CD4-positive, alpha-beta T cell (primary cell): Measurements from ENCODE around the gene SLC35C1. TPM values are rescaled to one million over a fixed set of nuclear protein-coding genes. Genes with fewer than 3 reads are reported as not detected.

Experiments used
- ATAC-seq: fragments of 200-7000 bp; cut with Tn5 transposase; one replicate; pipeline ENCODE4 v1.10.0; 2022; ENCODE audit warnings: mild to moderate bottlenecking; ENCODE audit not compliant: poor library complexity
- CTCF ChIA-PET: fragments of 350-600 bp; sonication (Branson Sonifier 250); formaldehyde crosslinking; loops from one replicate; lab custom pipeline; 2021; ENCODE audit warnings: antibody characterized with exemption, inconsistent platforms; lab: Charles Lee
- POLR2A ChIA-PET: fragments of 350-600 bp; sonication (Branson Sonifier 250); formaldehyde crosslinking; loops from one replicate; lab custom pipeline; 2021; ENCODE audit warnings: antibody characterized with exemption, inconsistent platforms; lab: Charles Lee
- DNase-seq, 14 experiments: peaks; one replicate each; pipeline ENCODE4 v3.0.0-alpha.2; 2013 to 2020; ENCODE audit warnings: mixed read lengths in 2 of 14
- H3K27ac ChIP-seq, 2 donors: one replicate each; pipeline versions ENCODE4 v1.5.1 to v1.7.0; 2013; ENCODE audit warnings: low read length in 2 of 2, low read depth in 1 of 2, mild to moderate bottlenecking in 1 of 2
- H3K27me3 ChIP-seq, 2 experiments: 1 replicate in 1 of 2; 2 replicates in 1 of 2; pipeline versions ENCODE4 v1.6.1 to v1.7.0; 2013; ENCODE audit warnings: low read length in 2 of 2, control low read depth in 1 of 2, mild to moderate bottlenecking in 1 of 2, moderate library complexity in 1 of 2; ENCODE audit not compliant: insufficient read depth in 2 of 2, control insufficient read depth in 1 of 2
- H3K36me3 ChIP-seq: one replicate; pipeline ENCODE4 v1.6.1; 2013; ENCODE audit warnings: low read length, control low read depth; ENCODE audit not compliant: insufficient read depth
- H3K4me1 ChIP-seq: one replicate; pipeline ENCODE4 v1.6.1; 2013; ENCODE audit warnings: low read length, control low read depth; ENCODE audit not compliant: insufficient read depth
- H3K4me3 ChIP-seq: one replicate; pipeline ENCODE4 v1.5.1; 2013; ENCODE audit warnings: mild to moderate bottlenecking, low read length, moderate library complexity
- H3K9me3 ChIP-seq, 2 experiments: 1 replicate in 1 of 2; 2 replicates in 1 of 2; pipeline versions ENCODE4 v1.6.1 to v1.7.0; 2013; ENCODE audit warnings: low read length in 2 of 2, mild to moderate bottlenecking in 2 of 2, control low read depth in 1 of 2, moderate library complexity in 1 of 2; ENCODE audit not compliant: control insufficient read depth in 1 of 2, insufficient read depth in 1 of 2
- H3K27ac Mint-ChIP-seq: one replicate; pipeline ENCODE4 v1.8.0; 2020; ENCODE audit warnings: mixed read lengths
- H3K27me3 Mint-ChIP-seq: one replicate; pipeline ENCODE4 v1.8.0; 2021; ENCODE audit warnings: mixed read lengths
- H3K36me3 Mint-ChIP-seq: one replicate; pipeline ENCODE4 v1.8.0; 2021; ENCODE audit warnings: low read depth, mixed read lengths
- H3K4me1 Mint-ChIP-seq: one replicate; pipeline ENCODE4 v1.8.0; 2021; ENCODE audit warnings: low read depth, mixed read lengths
- H3K4me3 Mint-ChIP-seq: one replicate; pipeline ENCODE4 v1.8.0; 2020; ENCODE audit warnings: mild to moderate bottlenecking, mixed read lengths
- H3K9me3 Mint-ChIP-seq: one replicate; pipeline ENCODE4 v1.8.0; 2020; ENCODE audit warnings: mixed read lengths
- intact Hi-C, 2 experiments: fragments of 100-400 bp; cut with DNase I in 1 of 2; cut with micrococcal nuclease in 1 of 2; formaldehyde crosslinking; loops; one replicate each; pipeline versions ENCODE4 v1.15.1 to v1.9.0; 2023 to 2025; cut with DNase I, micrococcal nuclease
- total RNA-seq, 174 experiments: library from RNA in 2 of 174; stranded (reverse) in 2 of 174; gene quantifications; one replicate each; pipeline ENCODE4 v1.2.3 and lab custom pipeline; 2021 to 2026
- TF ChIP-seq, protein P1 (sequence below): fragments of 200-600 bp; IDR thresholded peaks from one replicate; pipeline ENCODE4 v1.8.0; 2022; ENCODE audit warnings: antibody characterized with exemption, mild to moderate bottlenecking

SLC35C1 gene
- total RNA-seq, 2 experiments from 2014 or later, result 4.4 to 4.9 TPM

GRCh38 chr11:45846974-45847910, 42.3 kb downstream of the SLC35C1 start, which contains the start of gene CRY2:
Gene CRY2 (plus strand): TSS chr11:45847475. CDS start chr11:45847491, 16 bp downstream.
- ChIA-PET CTCF (interaction anchor here (0.7 to 1.3 kb wide), 3 partner anchors 11 to 159 kb away, joined by 3 to 5 read pairs (median 3); no protein-coding TSS in a partner anchor), POLR2A (interaction anchor here (0.7 to 3.6 kb wide), 14 partner anchors 12 to 1090 kb away, joined by 3 to 43 read pairs (median 3); partner anchors contain the start of genes CSTPP1, PEX16 and SLC35C1)
- H3K4me1 ChIP-seq, result peaks cover 41% of the 10 kb centered on the region
- Mint-ChIP-seq H3K36me3 (peaks cover 27% of the 10 kb centered on the region), H3K27ac (peak within 1 kb of the TSS; percentile 100), H3K9me3 (no peaks in the 10 kb centered on the region), H3K4me3 (peak within 1 kb of the TSS; percentile 96), H3K27me3 (no peaks in the 10 kb centered on the region), H3K4me1 (peaks cover 70% of the 10 kb centered on the region)
- H3K27me3 ChIP-seq, result no peaks in the 10 kb centered on the region
- peaks cover 12% of the 10 kb centered on the region for H3K36me3 ChIP-seq
- H3K9me3 ChIP-seq, result no peaks in the 10 kb centered on the region
- ATAC-seq (peak; percentile 77), DNase-seq (peak; percentile 95 to 99 (median 98))
- H3K27ac ChIP-seq, result peak within 1 kb of the TSS; percentile 91 to 93
- TF ChIP-seq, protein P1, sequence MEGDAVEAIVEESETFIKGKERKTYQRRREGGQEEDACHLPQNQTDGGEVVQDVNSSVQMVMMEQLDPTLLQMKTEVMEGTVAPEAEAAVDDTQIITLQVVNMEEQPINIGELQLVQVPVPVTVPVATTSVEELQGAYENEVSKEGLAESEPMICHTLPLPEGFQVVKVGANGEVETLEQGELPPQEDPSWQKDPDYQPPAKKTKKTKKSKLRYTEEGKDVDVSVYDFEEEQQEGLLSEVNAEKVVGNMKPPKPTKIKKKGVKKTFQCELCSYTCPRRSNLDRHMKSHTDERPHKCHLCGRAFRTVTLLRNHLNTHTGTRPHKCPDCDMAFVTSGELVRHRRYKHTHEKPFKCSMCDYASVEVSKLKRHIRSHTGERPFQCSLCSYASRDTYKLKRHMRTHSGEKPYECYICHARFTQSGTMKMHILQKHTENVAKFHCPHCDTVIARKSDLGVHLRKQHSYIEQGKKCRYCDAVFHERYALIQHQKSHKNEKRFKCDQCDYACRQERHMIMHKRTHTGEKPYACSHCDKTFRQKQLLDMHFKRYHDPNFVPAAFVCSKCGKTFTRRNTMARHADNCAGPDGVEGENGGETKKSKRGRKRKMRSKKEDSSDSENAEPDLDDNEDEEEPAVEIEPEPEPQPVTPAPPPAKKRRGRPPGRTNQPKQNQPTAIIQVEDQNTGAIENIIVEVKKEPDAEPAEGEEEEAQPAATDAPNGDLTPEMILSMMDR, result no peak
- peak within 1 kb of the TSS; percentile 94 for H3K4me3 ChIP-seq
- intact Hi-C loops, result loop anchor here in 1 of 2 experiments (1.0 to 10.0 kb wide), 7 partner anchors 40 to 1705 kb away; partner anchors contain the start of genes ATG13, CELF1, CSTPP1 and HARBI1

- Histone ChIP-seq H3K4me1 (peaks cover 43% of the 10 kb centered on the region), H3K27me3 (no peaks in the 10 kb centered on the region), H3K9me3 (no peaks in the 10 kb centered on the region), H3K4me3 (peak overlapping the region; percentile 94), H3K36me3 (peaks cover 12% of the 10 kb centered on the region), H3K27ac (peak overlapping the region; percentile 91 to 92)
- TF ChIP-seq, protein P1, result no peak
- Mint-ChIP-seq H3K27me3 (no peaks in the 10 kb centered on the region), H3K36me3 (peaks cover 27% of the 10 kb centered on the region), H3K9me3 (no peaks in the 10 kb centered on the region), H3K27ac (peak overlapping the region; percentile 100), H3K4me3 (peak overlapping the region; percentile 96), H3K4me1 (peaks cover 71% of the 10 kb centered on the region)
- peak; percentile 13 for ATAC-seq
- CTCF ChIA-PET, result no interaction called here
- POLR2A ChIA-PET, result interaction anchor here (1.6 to 3.6 kb wide), 2 partner anchors 44 to 70 kb away, joined by 9 to 43 read pairs; partner anchors contain the start of genes PEX16 and SLC35C1
- peak in 13 of 14 experiments; percentile 4 to 77 (median 33) for DNase-seq
- intact Hi-C loops, result loop anchor here (1.0 to 10.0 kb wide), 9 partner anchors 39 to 1704 kb away; partner anchors contain the start of genes ATG13 (in 1 of the 2), CELF1 (in 1 of the 2), CSTPP1 (in 1 of the 2) and HARBI1 (in 1 of the 2)
These were observed 43.0 kb downstream of the SLC35C1 start for GRCh38 chr11:45847911-45848316.

DNA sequence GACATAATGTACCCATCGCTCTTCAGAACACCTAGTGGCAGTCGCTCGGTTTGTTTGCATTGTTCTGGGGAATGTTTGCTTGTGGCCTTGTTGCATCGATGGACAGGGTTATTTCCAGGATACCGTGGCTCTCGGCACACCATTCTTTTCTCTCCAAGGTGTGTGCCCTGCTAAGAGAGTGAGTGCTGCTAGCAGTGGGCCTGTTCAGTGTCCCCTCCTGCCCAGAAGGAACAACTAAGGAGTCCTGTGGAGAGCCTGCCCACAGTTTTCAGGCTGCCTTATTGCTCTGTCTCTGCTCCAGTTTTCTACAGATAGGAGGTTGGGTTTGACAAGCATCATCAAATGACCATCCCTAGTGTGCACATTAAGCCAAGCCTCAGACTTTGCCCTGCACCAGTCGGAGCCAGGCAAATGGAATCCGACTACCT, 43.7 kb downstream of the SLC35C1 start:
- Histone ChIP-seq H3K4me3 (peak overlapping the region; percentile 94), H3K4me1 (peaks cover 37% of the 10 kb centered on the region), H3K36me3 (peaks cover 16% of the 10 kb centered on the region), H3K27me3 (no peaks in the 10 kb centered on the region), H3K9me3 (no peaks in the 10 kb centered on the region), H3K27ac (no peak overlapping the region)
- Mint-ChIP-seq H3K36me3 (peaks cover 27% of the 10 kb centered on the region), H3K9me3 (no peaks in the 10 kb centered on the region), H3K27ac (peak overlapping the region; percentile 100), H3K4me3 (peak overlapping the region; percentile 96), H3K27me3 (no peaks in the 10 kb centered on the region), H3K4me1 (peaks cover 64% of the 10 kb centered on the region)
- DNase-seq (peak in 1 of 14 experiments; percentile 15), ATAC-seq (no peak)
- TF ChIP-seq, protein P1, result no peak
- ChIA-PET CTCF (no interaction called here), POLR2A (interaction anchor here (3.6 kb wide), 1 partner anchor 69 kb away, joined by 43 read pairs; the partner anchor contains the start of gene PEX16)
- intact Hi-C loops, result loop anchor here (1.0 to 10.0 kb wide), 7 partner anchors 68 to 1704 kb away; partner anchors contain the start of genes ATG13 (in 1 of the 2), CELF1 (in 1 of the 2), CSTPP1 (in 1 of the 2) and HARBI1 (in 1 of the 2)
